Measurements from ENCODE around the gene ORM1.

The ORM1 gene

DNA sequence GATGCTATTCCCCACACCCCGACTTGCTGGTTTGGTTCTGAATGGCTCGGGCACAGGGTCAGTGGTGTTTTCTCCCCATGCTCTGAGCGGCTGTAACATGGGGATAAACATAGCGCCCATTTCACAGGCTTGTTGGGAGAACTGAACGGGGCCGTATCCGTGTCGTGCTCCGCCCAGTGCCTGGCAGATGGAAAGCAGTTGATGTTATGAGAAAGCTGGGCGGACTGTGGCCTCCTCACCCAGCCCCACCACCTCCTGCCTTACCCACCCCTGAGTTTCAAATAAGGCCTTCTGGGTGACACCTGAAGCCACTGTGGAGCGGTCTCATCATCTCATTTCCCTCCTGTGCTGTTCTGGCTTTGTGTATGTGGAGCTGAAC lies 21.3 kb downstream of the ORM1 start:
- DNase-seq (ENCODE audit: extremely low read depth, low read depth), result no peak
- no peak overlapping the region for H3K4me3 ChIP-seq (replicated peaks; ENCODE audit: low read depth, low read length)
- TF ChIP-seq, protein P1, sequence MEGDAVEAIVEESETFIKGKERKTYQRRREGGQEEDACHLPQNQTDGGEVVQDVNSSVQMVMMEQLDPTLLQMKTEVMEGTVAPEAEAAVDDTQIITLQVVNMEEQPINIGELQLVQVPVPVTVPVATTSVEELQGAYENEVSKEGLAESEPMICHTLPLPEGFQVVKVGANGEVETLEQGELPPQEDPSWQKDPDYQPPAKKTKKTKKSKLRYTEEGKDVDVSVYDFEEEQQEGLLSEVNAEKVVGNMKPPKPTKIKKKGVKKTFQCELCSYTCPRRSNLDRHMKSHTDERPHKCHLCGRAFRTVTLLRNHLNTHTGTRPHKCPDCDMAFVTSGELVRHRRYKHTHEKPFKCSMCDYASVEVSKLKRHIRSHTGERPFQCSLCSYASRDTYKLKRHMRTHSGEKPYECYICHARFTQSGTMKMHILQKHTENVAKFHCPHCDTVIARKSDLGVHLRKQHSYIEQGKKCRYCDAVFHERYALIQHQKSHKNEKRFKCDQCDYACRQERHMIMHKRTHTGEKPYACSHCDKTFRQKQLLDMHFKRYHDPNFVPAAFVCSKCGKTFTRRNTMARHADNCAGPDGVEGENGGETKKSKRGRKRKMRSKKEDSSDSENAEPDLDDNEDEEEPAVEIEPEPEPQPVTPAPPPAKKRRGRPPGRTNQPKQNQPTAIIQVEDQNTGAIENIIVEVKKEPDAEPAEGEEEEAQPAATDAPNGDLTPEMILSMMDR (IDR thresholded peaks at IDR 0.05; ENCODE audit: low read depth, low read length, missing control alignments), result no peak

GRCh38 chr9:114344692-114345091 lies 21.8 kb downstream of the ORM1 start:
- TF ChIP-seq, protein P1 (IDR thresholded peaks at IDR 0.05; ENCODE audit: low read depth, low read length, missing control alignments), result no peak
- DNase-seq (ENCODE audit: extremely low read depth, low read depth), result no peak
- no peak overlapping the region for H3K4me3 ChIP-seq (replicated peaks; ENCODE audit: low read depth, low read length)

DNA sequence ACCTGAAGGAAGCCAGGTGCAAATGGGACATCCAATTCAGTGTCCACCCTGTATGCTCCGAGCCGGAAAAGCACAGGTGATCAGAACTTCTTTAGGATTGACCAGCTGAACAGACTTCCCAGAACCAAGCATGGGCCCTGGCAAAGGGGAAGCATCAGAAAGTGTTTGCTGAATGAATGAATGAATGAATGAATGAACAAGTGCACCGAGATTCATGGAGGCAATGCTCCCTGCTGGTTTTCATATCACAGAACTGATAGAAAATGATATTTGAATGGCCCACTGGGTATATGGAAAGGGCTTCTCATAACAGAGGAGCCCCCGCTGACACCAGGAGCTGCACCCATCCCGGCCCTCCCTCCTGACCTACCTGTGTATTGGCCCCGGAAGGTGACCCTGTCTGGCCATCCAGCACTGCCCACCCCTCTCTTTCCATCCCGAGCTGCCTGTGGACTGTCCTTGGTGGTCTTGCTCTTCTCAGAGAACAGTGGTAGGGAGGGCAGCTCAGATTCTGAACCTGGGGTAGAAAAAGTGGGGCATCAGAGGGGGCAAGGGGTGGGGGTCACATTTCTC lies 22.7 kb downstream of the ORM1 start:
- DNase-seq (ENCODE audit: extremely low read depth, low read depth), result no peak
- TF ChIP-seq, protein P1 (IDR thresholded peaks at IDR 0.05; ENCODE audit: low read depth, low read length, missing control alignments), result no peak
- H3K4me3 ChIP-seq (replicated peaks; ENCODE audit: low read depth, low read length), result no peak overlapping the region

GRCh38 chr9:114346146-114346545 lies 23.2 kb downstream of the ORM1 start:
- TF ChIP-seq, protein P1 (IDR thresholded peaks at IDR 0.05; ENCODE audit: low read depth, low read length, missing control alignments), result no peak
- H3K4me3 ChIP-seq (replicated peaks; ENCODE audit: low read depth, low read length), result no peak overlapping the region
- DNase-seq (ENCODE audit: extremely low read depth, low read depth), result no peak

- no peak overlapping the region for H3K4me3 ChIP-seq (replicated peaks; ENCODE audit: low read depth, low read length)
- DNase-seq (ENCODE audit: extremely low read depth, low read depth), result no peak
- TF ChIP-seq, protein P1 (IDR thresholded peaks at IDR 0.05; ENCODE audit: low read depth, low read length, missing control alignments), result no peak
These were observed 24.8 kb downstream of the ORM1 start for GRCh38 chr9:114347675-114348074.

DNA sequence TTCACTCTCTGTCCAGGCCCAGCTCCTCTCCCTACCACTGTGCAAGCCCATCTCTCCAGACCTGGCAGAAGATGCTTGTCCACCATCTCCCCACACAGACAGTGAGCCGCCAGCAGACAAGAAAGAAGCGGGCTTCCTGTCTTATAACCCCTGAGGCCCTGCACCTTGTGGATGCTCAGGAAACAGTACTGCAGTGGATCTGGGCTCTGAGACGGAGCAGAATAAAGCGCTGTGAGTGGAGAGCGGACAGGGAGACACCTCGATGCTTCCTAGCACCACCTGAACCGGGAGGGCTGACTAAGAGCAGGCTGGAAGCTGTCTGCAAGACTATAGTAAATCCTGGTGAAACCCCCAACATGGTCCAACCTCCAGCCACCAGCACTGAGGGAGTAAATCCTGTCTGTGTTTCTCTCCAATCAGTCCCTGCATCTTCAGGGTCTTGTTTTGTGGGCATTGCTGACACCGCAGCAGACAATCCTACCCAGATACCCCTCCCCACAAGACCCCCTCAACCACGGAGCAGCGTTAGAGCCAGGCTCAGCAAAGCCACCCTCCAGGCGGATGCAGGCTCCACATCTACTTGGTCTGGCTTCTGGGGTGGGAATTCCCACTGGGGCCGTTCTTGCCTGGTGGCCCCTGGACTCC lies 25.5 kb downstream of the ORM1 start:
- TF ChIP-seq, protein P1 (IDR thresholded peaks at IDR 0.05; ENCODE audit: low read depth, low read length, missing control alignments), result no peak
- H3K4me3 ChIP-seq (replicated peaks; ENCODE audit: low read depth, low read length), result no peak overlapping the region

More for the DNA sequence above, 25.5 kb downstream of the ORM1 start:
- DNase-seq (ENCODE audit: extremely low read depth, low read depth), result no peak
